HG03045 (cell line): ENCODE results near the gene MTRFR.

ENCODE experiments used
- ATAC-seq: cut with Tn5 transposase; IDR thresholded peaks from one replicate; pipeline ENCODE4 v1.9.1; 2021; ENCODE audit warnings: mild to moderate bottlenecking, moderate library complexity; ENCODE audit not compliant: unreplicated experiment

MTRFR gene

DNA sequence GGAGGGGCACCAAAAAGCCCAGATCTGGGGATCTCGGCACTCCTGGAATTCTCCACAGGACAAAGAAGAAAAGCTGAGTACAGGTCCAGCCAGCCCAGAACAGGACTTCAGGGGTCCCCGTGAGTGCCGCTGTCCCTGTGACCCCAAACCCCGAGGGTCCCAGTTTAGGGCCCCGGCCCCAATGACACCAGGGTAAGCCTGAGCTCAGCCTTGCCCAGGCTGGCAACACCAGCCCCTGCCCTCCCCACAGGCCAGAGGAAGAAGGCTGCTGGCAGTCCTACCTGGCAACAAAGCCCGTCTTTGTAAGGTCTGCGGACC, 36.6 kb downstream of the MTRFR start:
- no peak for ATAC-seq

DNA sequence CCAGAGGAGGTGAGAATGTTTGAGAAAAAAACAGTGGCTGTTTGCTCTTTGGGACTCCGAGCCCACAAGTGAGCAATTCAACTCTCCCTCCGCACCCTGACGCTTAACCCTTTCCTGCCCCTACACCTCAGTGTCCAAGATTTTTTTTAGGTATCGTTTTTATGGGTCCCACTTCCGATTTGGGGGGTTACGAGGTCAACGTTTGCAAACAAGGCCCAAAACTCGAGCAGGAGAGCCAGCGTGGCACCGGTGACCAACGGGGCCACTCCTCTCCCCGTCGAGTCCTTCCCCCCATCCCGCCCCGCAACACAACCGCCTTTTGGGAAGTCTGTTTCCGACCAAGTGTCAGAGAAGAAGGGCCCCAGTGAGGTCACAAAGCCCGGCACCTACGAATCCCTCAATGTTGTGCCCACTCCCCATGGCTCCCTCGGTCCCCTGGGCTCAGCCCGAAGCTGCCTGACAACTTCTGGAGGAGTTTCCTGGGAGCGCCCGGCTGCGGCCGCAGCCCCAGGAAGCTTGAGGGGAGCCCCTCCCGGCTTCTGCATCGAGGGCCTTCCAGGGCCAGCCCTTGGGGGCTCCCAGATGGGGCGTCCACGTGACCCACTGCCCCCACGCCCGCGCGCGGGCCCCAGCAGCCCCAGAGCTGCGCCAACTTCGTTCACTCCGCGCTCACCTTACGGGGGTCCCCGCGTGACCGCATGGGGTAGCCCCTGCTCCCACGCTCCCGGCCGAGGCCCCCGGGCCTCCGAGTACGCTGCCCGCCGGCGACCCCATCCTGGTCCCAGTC, 37.2 kb downstream of the MTRFR start:
- peak; percentile 18 for ATAC-seq

DNA sequence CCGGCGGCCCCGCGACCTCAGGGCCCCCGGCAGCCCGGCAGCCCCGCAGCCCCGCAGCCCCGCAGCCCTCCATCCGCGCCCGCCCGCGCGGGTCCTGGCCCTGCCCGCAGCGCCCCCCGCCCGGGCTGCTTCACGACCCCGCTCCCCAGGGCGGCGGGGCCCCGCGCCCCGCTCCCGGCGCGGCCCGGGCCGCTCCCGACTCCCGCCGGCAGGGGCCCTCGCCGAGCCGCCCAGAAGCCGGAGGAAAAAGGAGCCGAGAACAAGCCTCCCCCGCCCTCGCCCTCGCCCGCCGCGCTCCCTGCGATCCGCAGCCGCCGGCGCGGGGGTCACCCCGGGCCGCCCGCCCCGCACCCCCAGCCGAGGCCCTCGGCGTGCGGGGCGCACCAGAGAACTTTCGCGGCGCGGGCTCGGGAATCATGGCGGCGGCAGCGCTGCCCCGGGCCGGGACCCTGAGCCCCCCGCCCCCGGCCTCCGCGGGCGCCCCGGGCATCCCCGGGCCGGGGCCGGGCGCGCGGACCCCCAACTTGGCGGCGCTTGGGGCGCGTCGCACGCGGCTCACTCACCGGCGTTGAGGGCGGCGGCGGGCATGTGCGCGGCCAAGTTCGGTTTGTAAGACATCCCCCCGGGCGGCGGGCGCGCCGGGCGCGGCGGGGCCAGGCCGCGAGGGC, 37.9 kb downstream of the MTRFR start:
- peak; percentile 66 for ATAC-seq

- no peak for ATAC-seq
Measured at GRCh38 chr12:123273166-123273565, 39.9 kb downstream of the MTRFR start.

DNA sequence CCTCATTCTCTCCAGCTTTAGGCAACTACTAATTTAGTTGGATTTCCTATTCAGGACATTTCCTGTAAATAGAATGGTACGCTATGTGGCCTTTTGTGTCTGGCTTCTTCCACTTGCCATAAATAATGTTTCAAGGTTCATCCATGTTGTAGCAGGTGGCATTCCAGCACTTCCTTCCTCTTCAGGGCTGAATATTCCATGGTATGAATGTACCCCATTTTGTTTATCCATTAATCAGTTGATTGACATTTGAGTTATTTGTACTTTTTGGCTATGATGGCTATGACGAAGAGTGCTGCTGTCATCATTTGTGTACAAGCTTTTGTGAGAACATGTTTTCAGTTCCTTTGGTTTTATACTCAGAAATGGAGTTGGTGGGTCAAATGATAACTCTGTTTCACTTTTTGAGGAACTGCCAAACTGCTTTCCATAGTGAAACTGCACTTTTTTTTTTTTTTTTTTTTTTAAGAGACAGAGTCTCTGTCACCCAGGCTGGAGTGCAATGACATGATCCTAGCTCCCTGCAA, 44.9 kb downstream of the MTRFR start:
- no peak for ATAC-seq

DNA sequence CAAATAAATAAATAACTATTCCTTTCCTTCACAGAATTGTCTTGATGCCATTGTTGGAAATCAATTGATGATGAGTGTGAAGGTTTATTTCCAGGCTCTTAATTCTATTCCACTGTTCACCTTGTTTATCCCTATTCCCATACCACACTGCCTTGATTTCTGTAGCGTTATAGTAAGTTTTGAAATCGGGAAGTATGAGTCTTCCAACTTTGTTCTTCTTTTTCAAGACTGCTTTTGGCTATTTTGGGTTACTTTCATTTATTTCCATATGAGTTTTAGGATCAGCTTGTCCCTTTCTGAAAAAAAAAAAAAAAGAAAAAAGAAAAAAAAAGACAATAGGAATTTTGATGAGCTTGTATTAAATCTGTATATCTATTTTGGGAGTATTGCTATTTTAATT, 47.7 kb downstream of the MTRFR start:
- no peak for ATAC-seq

DNA sequence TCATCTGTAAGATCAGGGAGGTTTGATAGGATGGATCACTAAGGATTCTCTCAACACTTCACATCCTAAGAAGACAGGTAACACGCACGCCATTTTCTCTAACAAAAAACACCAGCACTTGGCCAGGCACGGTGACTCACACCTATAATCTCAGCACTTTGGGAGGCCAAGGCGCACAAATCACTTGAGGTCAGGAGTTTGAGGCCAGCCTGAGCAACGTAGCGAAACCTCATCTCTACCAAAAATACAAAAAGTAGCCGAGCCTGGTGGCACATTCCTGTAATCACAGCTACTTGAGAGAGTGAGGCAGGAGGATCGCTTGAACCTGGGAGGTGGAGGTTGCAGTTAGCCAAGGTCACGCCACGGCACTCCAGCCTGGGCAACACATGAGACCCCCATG, 48.9 kb downstream of the MTRFR start:
- ATAC-seq = no peak

DNA sequence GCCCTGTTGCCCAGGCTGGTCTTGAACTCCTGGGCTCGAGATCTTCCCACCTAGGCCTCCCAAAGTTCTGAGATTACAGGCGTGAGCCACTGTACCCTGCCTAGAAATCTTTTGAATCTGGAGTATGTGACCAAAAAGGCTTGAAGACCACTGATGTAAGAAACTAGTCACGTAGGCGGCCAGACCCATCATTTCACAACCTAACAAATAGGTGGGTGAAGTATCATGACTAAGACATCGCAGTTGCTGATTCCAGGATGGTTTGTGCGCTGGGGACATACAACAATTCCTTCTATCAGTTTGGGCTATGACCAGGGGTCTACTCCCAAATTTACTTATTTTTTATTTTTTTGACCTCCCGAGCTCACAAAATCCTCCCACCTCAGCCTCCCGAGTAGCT, 50.2 kb downstream of the MTRFR start:
- no peak for ATAC-seq

DNA sequence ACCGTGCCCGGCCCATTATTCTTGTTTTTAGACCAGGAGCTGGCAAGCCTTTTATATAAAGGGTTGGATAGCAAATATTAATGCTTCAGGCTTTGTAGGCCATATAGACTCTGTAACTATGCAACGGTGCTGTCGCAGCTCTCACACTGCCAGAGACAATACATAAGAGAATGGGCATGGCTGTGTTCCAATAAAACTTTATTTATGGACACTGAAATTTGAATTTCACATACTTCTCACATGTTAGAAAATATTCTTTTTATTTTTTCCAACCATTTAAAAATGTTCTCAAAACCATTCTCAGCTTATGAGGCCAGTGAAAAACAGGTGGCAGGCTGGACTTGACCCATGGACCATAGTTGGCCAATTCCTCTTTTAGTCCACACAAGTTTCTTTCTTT, 51.4 kb downstream of the MTRFR start:
- no peak for ATAC-seq

GRCh38 chr12:123286652-123287373, 53.6 kb downstream of the MTRFR start:
- ATAC-seq = no peak

DNA sequence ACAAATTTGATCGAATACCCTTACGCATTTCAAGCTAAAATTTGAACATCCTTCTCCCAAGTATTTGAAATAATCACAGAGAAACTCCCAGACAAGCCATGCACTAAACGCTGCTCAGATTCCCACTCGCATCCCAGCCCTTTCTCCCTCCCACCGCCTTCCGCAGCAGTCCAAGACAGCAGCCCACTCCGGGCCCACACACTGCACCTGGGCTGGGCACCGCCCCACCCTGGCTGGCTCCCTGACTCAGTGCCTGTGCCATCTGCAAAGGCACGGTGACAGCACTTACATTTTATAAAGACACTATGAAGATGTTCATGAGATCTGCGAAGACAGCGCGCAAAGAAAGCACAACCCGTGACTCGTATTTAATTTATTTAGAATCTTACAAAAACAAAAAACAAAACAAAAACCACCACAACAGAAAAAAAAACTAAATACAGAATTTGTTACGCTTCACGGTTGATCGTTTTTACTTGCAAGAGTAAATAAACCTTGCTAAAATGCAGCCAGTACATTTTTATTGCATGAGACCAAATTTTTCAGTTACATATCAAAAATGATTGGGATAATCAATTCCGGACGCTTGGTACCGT, 55.6 kb downstream of the MTRFR start:
- no peak for ATAC-seq

DNA sequence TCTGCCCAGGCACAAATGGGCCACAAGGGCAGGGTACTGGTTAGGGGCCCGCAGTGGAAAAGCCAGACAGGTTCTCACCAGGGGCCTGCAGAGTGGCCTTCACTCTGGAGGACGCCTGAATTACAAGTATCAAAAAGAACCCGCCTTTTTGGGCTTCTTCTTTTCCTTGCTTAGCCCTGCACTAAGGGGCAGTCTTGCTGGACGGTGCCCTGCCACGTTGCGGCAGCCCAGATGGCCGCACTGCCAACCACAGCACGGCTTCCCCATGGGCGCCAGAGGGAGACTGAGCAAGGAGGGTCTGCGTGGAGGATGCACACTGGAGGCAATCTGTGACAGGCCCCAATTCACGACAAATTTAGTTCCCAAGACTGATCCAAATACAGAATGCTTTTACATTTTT, 56.7 kb downstream of the MTRFR start:
- ATAC-seq = no peak

DNA sequence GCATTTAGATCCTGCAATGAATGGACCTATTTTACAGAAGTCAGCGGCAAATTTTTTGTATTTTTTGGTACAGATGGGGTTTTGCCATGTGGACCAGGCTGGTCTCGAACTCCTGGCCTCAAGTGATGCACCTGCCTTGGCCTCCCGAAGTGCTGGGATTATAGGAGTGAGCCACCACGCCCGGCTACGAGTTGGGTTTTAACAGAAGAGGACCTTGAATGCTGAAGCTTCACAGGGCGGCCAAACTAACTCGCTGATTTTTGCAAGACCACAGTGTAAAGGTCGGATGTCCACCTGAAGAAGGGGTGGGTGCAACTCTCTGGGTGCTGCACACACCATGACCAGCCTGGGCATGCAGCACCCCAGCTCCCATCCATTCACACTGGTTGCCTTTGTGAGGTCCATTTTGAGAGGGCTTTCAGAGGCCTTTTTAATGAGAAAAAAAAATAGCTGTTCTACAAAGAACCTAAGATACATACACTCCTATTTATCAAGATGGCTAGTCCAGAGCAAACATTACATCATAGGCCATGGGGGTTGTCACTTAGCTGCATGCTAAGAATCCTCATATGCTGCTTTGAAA, 60.0 kb downstream of the MTRFR start:
- no peak for ATAC-seq

DNA sequence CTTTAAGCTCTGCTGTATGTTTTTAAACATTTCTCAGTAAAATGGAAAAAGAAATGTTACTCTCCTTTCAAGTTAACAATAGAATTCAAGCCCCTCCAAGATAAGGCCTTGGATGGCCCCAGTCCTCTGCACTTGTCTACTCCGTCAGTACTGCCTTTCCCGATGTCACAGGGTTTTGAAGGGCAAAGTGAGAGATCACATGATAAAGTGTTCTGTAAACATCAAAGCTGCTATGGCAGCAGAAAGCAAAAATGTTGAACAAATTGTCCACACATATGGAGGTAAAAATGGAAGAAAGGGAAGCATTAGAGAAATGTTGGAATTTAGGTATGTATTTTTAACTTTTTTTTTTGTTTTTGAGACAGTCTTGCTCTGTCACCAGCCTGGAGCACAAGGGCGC, 71.9 kb downstream of the MTRFR start:
- ATAC-seq = no peak

GRCh38 chr12:123306200-123306599, 73.0 kb downstream of the MTRFR start:
- ATAC-seq = no peak
